ENCODE results near the gene WDR75. TPM values are rescaled to one million over a fixed set of nuclear protein-coding genes. Genes with fewer than 3 reads are reported as not detected.
A peak's percentile ranks its signal among the peaks of the same experiment; 100 is the strongest.

The WDR75 gene
- total and polyA plus RNA-seq, 2 of the 4 experiments (the other 2 are of a cell fraction) = 21.7 to 52.2 TPM

- TF ChIP-seq NFE2L2 (IDR thresholded peaks at IDR 0.05; ENCODE audit: low read depth, low read length) = no peak
- TF ChIP-seq RAD21 (IDR thresholded peaks at IDR 0.05; ENCODE audit: low read length) = no peak
- TF ChIP-seq CHD1 (IDR thresholded peaks at IDR 0.05; ENCODE audit: low read depth, low read length) = no peak
- no peak for TF ChIP-seq SMC3 (IDR thresholded peaks at IDR 0.05; ENCODE audit: low read depth, low read length)
- no peak for TF ChIP-seq ELK1 (IDR thresholded peaks at IDR 0.05; ENCODE audit: borderline replicate concordance, low read depth, low read length)
- TF ChIP-seq RCOR1 (IDR thresholded peaks at IDR 0.05; ENCODE audit: insufficient replicate concordance, low read length) = no peak
- TF ChIP-seq CEBPB (IDR thresholded peaks at IDR 0.05; ENCODE audit: low read depth, low read length) = no peak
- no peak for TF ChIP-seq MAZ (IDR thresholded peaks at IDR 0.05; ENCODE audit: borderline replicate concordance, low read depth, low read length)
- no peak for TF ChIP-seq RFX5 (IDR thresholded peaks at IDR 0.05; ENCODE audit: low read depth, low read length)
- TF ChIP-seq USF2 (IDR thresholded peaks at IDR 0.05; ENCODE audit: low read depth, low read length) = no peak
- no peak for TF ChIP-seq BHLHE40 (IDR thresholded peaks at IDR 0.05; ENCODE audit: low read depth, low read length)
- no peak for TF ChIP-seq MAFK (IDR thresholded peaks at IDR 0.05; ENCODE audit: low read depth, low read length)
- no peak for TF ChIP-seq MXI1 (IDR thresholded peaks at IDR 0.05; ENCODE audit: borderline replicate concordance, low read depth, low read length)
- no peak for TF ChIP-seq FOS (IDR thresholded peaks at IDR 0.05; ENCODE audit: low read depth, low read length)
- no peak for TF ChIP-seq POLR2A (IDR thresholded peaks at IDR 0.05; ENCODE audit: low read depth, low read length)
- no peak for TF ChIP-seq CTCF (conservative IDR thresholded peaks at IDR 0.05; ENCODE audit: low read depth, low read length)
- Histone ChIP-seq H3K56ac (ENCODE audit: extremely low read depth, insufficient read depth, low read length) (0 out of 2 replicates have a peak overlapping the region, but pooled peaks have one; percentile 16), H2BK15ac (ENCODE audit: low read depth, low read length) (peak overlapping the region; percentile 73; the same call in 2 of the 3 replicates), H3K18ac (ENCODE audit: low read depth, low read length) (peak overlapping the region; percentile 98), H3K9me3 (ENCODE audit: control insufficient read depth, insufficient read depth, low read length) (peaks cover 2% of the 10 kb centered on the region; the same call in 1 of the 2 replicates), H2AK5ac (ENCODE audit: low read depth, low read length) (0 out of 2 replicates have a peak overlapping the region, but pooled peaks have one; percentile 42), H3K27ac (ENCODE audit: insufficient read depth, low read length) (peak overlapping the region; percentile 45; the same call in 1 of the 2 replicates), H3K14ac (replicated peaks; ENCODE audit: low read depth, low read length) (peak overlapping the region; percentile 90), H3K4me2 (ENCODE audit: low read depth, low read length) (no peak overlapping the region), H3K79me1 (ENCODE audit: low read depth in 1 of 2, low read length in 2 of 2) (no peaks in the 10 kb centered on the region), H2AFZ (replicated peaks; ENCODE audit: low read length, poor library complexity) (no peak overlapping the region), H4K8ac (ENCODE audit: low read depth in 2 of 2, low read length in 2 of 2) (peak overlapping the region; percentile 63 to 88; a peak in 3 of 4 replicates), H4K20me1 (ENCODE audit: insufficient read depth, low read length) (no peaks in the 10 kb centered on the region), H2AK9ac (replicated peaks; ENCODE audit: low read depth, low read length, poor library complexity) (no peak overlapping the region), H2BK5ac (ENCODE audit: low read depth, low read length, poor library complexity, severe bottlenecking) (peak overlapping the region; percentile 80), H3K4me3 (ENCODE audit: insufficient read depth, low read depth, low read length) (no peak overlapping the region), H3K36me3 (ENCODE audit: control insufficient read depth, insufficient read depth, low read length) (no peaks in the 10 kb centered on the region), H2BK20ac (ENCODE audit: low read depth, low read length) (peak overlapping the region; percentile 92), H3K4ac (ENCODE audit: low read depth, low read length) (peak overlapping the region; percentile 85; the same call in 1 of the 2 replicates), H2BK120ac (ENCODE audit: low read depth, low read length) (peak overlapping the region; percentile 96), H3K9ac (ENCODE audit: low read depth, low read length) (no peak overlapping the region), H3K4me1 (ENCODE audit: control insufficient read depth, insufficient read depth, low read length) (peaks cover 6% of the 10 kb centered on the region), H3K9me1 (ENCODE audit: insufficient read depth, low read length) (no peaks in the 10 kb centered on the region), H4K91ac (ENCODE audit: insufficient read depth, low read depth, low read length) (peak overlapping the region; percentile 67), H3K27me3 (ENCODE audit: control insufficient read depth, insufficient read depth, low read length) (no peaks in the 10 kb centered on the region), H3K23ac (ENCODE audit: low read depth, low read length) (peak overlapping the region; percentile 34; the same call in 1 of the 2 replicates), H4K5ac (ENCODE audit: low read depth, low read length) (peak overlapping the region; percentile 86)
- intact Hi-C loops (cut with micrococcal nuclease) (no loop called here), in situ Hi-C loops (cut with MboI; ENCODE audit: low sequenced_read_pairs) (no loop called here), dilution Hi-C loops (cut with HindIII; ENCODE audit: low sequenced_read_pairs, unreplicated experiment) (no loop called here)
- ATAC-seq (ENCODE audit: low read depth) (no peak), DNase-seq (no peak)
- BruUV-seq (replicated peaks) = no TSS peak
- ChIA-PET CTCF (interaction anchor here (1.1 to 1.3 kb wide), 2 partner anchors 13 to 14 kb away, joined by 3 to 4 read pairs; no protein-coding TSS in a partner anchor), POLR2A (ENCODE audit: unreplicated experiment) (no interaction called here)
These were observed 46.7 kb upstream of the WDR75 start for GRCh38 chr2:189394525-189394924.

Data from IMR-90 (cell line).